Measurements from ENCODE around the gene LCE2C.
"Not testable (repeated sequence)": the region's sequence is repeated elsewhere in the genome, so short reads cannot be mapped to it uniquely, and the experiment has no call there.

LCE2C gene

DNA sequence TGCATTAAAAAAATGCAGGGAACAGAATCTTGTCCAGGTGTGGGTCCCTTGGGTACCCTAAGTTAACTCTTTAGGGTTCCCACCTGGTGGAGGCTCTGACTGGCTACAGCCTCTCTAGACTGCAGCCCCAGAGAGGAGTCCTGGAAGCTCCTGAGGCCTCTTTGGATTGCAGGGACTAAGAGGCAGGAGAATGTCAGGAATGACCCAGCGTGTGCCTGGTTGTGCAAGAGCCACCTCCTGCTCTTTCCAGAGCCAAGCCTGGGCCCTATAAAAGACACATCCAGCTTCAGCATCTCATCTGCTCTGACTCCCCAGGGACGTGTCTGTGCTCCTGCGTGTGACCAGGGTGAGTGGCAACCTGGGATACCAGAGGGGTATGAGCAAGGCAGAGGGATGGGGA is at the start of gene LCE2C:
LCE2C (plus strand) TSS at position 297 of the 400 bp plus-strand sequence. CDS start 737 bp downstream, outside the sequence.
- not testable (repeated sequence) for DNase-seq (ENCODE audit: low spot score)

DNA sequence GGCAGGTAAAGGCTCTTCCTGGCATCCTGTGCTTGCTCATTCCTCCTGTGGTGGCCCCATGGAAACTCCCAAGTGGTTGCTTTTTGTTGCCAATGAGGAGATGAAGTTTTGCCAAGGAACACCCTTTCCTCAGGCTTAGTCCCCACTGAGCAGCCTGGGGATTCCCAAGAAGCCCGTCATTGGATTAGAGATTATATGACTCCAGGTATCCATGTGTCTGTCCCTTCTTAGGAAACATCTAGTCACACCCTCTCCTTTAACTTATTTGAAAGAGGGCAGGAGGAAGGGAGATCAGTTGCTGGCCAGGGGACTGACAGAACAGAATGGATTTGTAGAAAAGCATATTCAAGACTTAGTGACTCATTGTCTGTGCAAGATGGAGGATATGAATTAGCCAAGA is 48.3 kb upstream of the LCE2C start:
- DNase-seq (ENCODE audit: low spot score), result no peak

- DNase-seq (ENCODE audit: low spot score), result no peak
Measured at GRCh38 chr1:152630596-152630995, 44.5 kb upstream of the LCE2C start.

- DNase-seq (ENCODE audit: low spot score), result no peak
Measured at GRCh38 chr1:152640351-152640750, 34.7 kb upstream of the LCE2C start.

DNA sequence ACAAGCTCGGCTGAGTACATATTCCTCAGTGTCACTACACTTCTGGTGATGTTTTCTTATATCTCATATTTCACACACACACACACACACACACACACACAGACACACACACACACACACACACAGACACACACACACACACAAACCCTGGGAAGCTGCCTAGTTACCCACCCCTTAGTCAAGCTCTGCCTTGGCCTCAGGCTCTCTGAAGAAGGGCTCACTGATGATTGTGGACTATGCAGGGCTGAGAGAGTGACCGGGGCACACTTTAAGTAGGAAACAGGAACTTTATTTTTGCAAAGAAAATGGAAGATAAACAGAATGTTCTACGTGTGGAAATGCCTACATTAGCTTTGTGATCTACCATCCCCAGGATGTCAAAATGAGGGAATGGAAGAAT is 31.1 kb upstream of the LCE2C start:
- no peak for DNase-seq (ENCODE audit: low spot score)

- DNase-seq (ENCODE audit: low spot score), result no peak
Measured at GRCh38 chr1:152645146-152645545, 29.9 kb upstream of the LCE2C start.

GRCh38 chr1:152646656-152647055 is 28.4 kb upstream of the LCE2C start:
- DNase-seq (ENCODE audit: low spot score), result no peak

GRCh38 chr1:152654110-152654509 is 21.0 kb upstream of the LCE2C start:
- no peak for DNase-seq (ENCODE audit: low spot score)

DNA sequence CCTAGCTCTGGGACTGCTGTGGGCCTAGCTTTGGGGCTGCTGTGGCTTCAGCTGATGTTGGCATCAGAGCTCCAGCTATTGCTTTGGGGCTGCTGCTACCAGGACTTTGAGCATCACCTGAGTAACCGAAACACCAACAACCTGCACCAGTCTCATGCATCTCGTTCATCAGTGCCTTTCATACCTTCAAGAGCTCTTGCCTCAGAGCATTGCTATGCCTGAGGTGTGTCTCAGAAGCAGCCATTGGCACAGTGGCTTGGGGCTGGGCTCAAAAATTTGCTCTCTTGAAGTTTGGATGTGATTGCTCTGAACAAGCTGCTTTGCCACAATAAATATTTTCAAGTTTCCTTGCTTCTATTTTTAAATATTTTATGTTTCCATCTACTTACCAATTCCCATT is 18.6 kb upstream of the LCE2C start:
- DNase-seq (ENCODE audit: low spot score), result no peak

DNA sequence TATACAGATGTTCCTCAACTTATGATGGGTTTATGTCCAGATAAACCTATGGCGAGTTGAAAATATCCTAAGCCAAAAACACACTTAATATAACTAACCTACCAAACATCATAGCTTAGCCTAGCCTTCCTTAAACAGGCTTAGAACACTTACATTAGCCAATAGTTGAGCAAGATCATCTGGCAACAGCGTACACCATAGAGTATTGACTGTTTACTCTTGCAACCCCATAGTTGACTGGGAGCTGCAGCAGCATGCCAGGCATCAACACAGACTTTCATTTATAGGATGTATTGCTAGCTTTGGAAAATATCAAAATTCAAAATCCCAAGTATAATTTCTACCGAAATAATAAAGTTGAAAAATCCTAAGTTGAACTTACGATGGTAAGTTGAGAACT is 17.4 kb upstream of the LCE2C start:
- no peak for DNase-seq (ENCODE audit: low spot score)

- DNase-seq (ENCODE audit: low spot score), result no peak
Measured at GRCh38 chr1:152658649-152659048, 16.4 kb upstream of the LCE2C start.

- DNase-seq (ENCODE audit: low spot score), result no peak
Measured at GRCh38 chr1:152663098-152663497, 12.0 kb upstream of the LCE2C start, which contains the start of gene LCE2D. Gene LCE2D (plus strand): TSS chr1:152663380. CDS start chr1:152664106, 726 bp downstream.

- DNase-seq (ENCODE audit: low spot score), result not testable (repeated sequence)
Measured at GRCh38 chr1:152666171-152666570, 8.9 kb upstream of the LCE2C start.

GRCh38 chr1:152667648-152668047 is 7.4 kb upstream of the LCE2C start:
- DNase-seq (ENCODE audit: low spot score), result no peak

GRCh38 chr1:152673016-152673415 is 2.1 kb upstream of the LCE2C start:
- DNase-seq (ENCODE audit: low spot score), result no peak

- DNase-seq (ENCODE audit: low spot score), result no peak
Measured at GRCh38 chr1:152679459-152679858, 4.4 kb downstream of the LCE2C start.

- no peak for DNase-seq (ENCODE audit: low spot score)
Measured at GRCh38 chr1:152681616-152682015, 6.5 kb downstream of the LCE2C start.

DNA sequence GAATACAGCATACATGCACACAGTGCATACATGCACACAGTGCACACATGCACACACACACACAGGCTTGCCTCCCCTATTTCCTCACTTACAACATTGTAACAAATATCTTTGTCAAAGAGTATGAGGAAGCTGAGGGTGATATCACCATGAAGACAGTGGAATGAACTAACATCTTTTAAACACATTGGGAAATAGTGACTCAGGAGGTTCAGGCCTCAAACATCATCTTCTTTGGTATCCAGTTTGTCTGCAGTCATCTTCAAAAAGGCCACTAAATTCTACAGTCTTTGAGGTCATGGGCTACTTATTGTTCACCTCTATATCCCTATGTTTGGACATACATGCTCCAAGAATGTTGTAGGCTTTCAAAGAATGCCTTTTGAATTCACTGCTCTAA is 8.8 kb downstream of the LCE2C start:
- no peak for DNase-seq (ENCODE audit: low spot score)

- not testable (repeated sequence) for DNase-seq (ENCODE audit: low spot score)
Measured at GRCh38 chr1:152685823-152686222, 10.7 kb downstream of the LCE2C start, which contains the start of gene LCE2B. Gene LCE2B (plus strand): TSS chr1:152686123. CDS start chr1:152686844, 721 bp downstream.

DNA sequence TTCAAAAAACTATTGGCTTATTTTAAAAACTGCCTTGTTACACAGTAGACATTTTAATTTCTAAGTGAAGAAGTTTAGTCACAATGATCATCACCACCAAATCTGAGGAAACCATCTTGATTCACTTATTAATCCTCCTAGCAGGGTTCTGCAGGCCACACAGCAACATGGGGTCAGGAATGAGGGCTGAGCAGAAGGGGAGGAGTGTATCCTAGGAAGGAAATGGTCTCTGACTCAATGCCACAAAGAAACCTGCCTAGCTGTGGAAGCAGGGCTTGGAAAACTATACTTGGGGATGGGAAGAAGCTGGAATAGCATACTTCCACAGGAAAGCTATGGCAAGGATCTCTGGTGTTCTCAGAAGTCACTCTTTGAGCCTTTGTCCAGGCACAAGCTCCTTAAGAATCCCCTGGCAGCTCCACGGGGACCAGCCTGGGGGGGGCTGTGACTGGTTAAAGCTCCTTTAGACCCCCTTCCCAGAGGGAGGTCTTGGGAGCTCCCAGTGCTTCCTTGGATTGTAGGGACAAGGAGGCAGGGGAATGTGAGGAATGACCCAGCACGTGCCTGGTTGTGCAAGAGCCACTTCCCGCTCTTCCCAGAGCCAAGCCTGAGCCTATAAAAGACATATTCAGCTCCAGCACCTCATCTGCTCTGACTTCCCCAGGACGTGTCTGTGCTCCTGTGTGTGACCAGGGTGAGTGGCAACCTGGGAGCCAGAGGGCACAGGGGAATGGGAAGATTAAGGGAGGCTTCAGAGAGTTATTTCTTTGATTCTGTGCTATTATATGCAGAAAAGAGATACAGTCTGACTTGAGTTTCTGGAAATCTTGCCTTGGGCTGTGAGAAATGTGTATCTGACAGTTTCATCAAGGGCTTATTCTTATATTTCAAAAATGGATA is 22.9 kb downstream of the LCE2C start, which contains the start of gene LCE2A:
LCE2A (plus strand) TSS at position 645 of the 900 bp plus-strand sequence. CDS start 557 bp downstream, outside the sequence.
- DNase-seq (ENCODE audit: low spot score), result no peak

GRCh38 chr1:152699746-152700145 is 24.7 kb downstream of the LCE2C start:
- no peak for DNase-seq (ENCODE audit: low spot score)

GRCh38 chr1:152707860-152708259 is 32.8 kb downstream of the LCE2C start, which contains the start of gene LCE4A:
Gene LCE4A (plus strand): TSS chr1:152708160. CDS start chr1:152709076, 916 bp downstream.
- DNase-seq (ENCODE audit: low spot score), result no peak

DNA sequence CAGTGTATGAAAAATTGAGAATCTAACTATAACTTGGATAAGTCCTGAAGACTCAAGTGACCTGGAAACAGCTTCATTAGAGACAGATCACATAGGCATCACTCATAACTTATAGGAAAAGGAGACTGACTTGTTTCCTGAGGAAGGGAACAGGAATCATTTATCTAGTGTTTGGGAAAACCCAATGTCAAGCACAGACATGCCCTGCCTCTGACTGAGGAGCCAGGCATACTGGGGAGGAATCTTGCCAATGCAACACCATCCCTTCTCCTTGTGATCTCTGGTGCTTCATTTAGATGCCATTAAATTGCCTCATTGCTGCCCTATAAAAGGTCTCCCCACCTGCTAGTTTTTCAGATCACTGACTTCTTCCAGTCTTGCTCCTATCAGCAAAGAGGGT is 43.2 kb downstream of the LCE2C start:
- no peak for DNase-seq (ENCODE audit: low spot score)

Measured in ecto neural progenitor cell (in vitro differentiated cells).